BLaER1 (cell line): Measurements from ENCODE around the gene ANO3.

ENCODE experiments used
- H3K27ac ChIP-seq: shearing (Covaris generic); formaldehyde crosslinking; 2 replicates; pipeline ENCODE4 v1.8.1; 2022
- H3K27me3 ChIP-seq: shearing (Covaris generic); formaldehyde crosslinking; 2 replicates; pipeline ENCODE4 v1.8.1; 2022
- H3K36me3 ChIP-seq: shearing (Covaris generic); formaldehyde crosslinking; 2 replicates; pipeline ENCODE4 v1.8.1; 2022
- H3K4me1 ChIP-seq: shearing (Covaris generic); formaldehyde crosslinking; 2 replicates; pipeline ENCODE4 v1.8.1; 2022
- H3K4me2 ChIP-seq: shearing (Covaris generic); formaldehyde crosslinking; 2 replicates; pipeline ENCODE4 v1.8.1; 2022
- H3K4me3 ChIP-seq: shearing (Covaris generic); formaldehyde crosslinking; 2 replicates; pipeline ENCODE4 v1.8.1; 2022
- H3K9ac ChIP-seq: shearing (Covaris generic); formaldehyde crosslinking; 2 replicates; pipeline ENCODE4 v1.8.1; 2022
- H3K9me3 ChIP-seq: shearing (Covaris generic); formaldehyde crosslinking; 2 replicates; pipeline ENCODE4 v1.8.1; 2022
- H4K20me1 ChIP-seq: shearing (Covaris generic); formaldehyde crosslinking; 2 replicates; pipeline ENCODE4 v1.8.1; 2022
- Cebpa-rat ChIP-seq: shearing (Covaris generic); IDR thresholded peaks from 2 replicates; pipeline ENCODE4 v1.8.1; 2022

ANO3 gene

DNA sequence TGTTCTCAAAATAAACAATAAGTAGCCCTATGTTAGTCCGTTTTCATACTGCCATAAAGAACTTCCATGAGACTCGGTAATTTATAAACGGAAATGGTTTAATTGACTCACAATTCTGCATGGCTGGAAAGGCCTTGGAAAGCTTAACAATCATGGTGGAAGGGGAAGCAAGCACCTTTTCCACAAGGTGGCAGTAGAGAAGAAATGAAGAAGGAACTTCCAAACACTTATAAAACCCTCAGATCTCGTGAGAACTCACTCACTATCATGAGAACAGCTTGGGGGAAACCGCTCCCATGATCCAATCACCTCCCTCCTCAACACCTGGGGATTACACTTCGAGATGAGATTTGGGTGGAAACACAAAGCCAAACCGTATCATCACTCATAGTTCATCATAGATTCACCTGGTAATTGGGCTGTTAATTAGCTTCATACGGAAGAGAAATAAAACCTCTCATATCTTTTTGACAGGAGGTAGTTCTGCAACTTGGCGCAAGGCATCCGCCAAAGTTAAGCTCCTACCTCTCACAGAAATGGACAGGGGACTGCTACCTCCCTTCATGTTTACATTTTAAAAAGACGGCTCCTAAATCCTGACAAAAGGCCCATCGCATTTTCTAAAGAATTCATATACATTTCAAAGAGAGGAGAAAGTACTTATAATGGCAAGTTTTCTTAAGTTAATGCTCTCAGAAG is 191.1 kb downstream of the ANO3 start:
- no peak for TF ChIP-seq Cebpa-rat
- Histone ChIP-seq H3K4me2 (no peak overlapping the region), H3K27ac (no peak overlapping the region), H3K27me3 (no peaks in the 10 kb centered on the region), H4K20me1 (no peaks in the 10 kb centered on the region), H3K4me1 (no peaks in the 10 kb centered on the region), H3K4me3 (no peak overlapping the region), H3K36me3 (no peaks in the 10 kb centered on the region), H3K9me3 (no peaks in the 10 kb centered on the region), H3K9ac (no peak overlapping the region)

DNA sequence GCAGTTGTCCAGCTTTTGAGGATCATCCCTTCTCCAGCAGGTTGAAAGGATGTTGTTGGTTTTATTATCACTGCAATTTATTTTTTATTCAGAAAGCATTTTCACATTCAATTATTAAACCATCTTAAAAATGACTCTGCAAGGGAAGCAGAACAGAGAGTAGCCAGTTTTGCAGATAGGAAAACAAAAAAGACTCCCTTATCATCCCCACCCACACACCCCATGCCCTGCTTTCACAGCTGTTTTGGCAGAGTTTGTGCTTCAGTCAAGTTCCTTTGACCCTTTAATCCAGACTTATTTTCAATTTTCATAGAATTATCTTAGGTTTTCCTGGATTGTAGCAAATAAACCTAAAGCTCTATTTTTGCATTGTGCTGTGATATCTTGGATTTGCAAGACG is 195.8 kb downstream of the ANO3 start:
- H3K27ac ChIP-seq, result no peak overlapping the region

DNA sequence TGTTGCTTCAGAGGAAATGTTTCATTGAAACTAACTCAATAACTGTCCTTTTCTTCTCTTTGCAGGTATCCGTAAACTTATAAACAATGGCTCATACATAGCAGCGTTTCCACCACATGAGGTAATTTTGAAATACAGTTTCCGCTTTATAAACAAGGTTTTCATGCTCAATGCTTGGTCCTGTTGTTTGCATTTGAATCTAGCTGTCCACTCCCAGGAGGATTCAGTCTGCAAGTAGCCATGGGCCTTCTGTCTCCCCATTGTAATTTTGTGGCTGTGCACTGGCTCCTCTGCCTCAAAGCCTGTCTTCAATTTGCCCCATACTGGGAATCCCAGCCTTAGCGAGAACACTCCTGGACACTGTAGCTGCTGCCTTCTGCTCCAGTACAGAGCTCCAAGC is 205.4 kb downstream of the ANO3 start:
- Histone ChIP-seq H3K9me3 (no peaks in the 10 kb centered on the region), H3K9ac (no peak overlapping the region), H3K36me3 (no peaks in the 10 kb centered on the region), H3K27me3 (no peaks in the 10 kb centered on the region), H4K20me1 (no peaks in the 10 kb centered on the region), H3K4me3 (no peak overlapping the region), H3K4me2 (no peak overlapping the region), H3K4me1 (no peaks in the 10 kb centered on the region), H3K27ac (no peak overlapping the region)
- no peak for TF ChIP-seq Cebpa-rat

More for the DNA sequence above, 195.8 kb downstream of the ANO3 start:
- Histone ChIP-seq H3K4me3 (no peak overlapping the region), H3K27me3 (no peaks in the 10 kb centered on the region), H3K9ac (no peak overlapping the region), H3K36me3 (no peaks in the 10 kb centered on the region), H4K20me1 (no peaks in the 10 kb centered on the region), H3K4me1 (no peaks in the 10 kb centered on the region), H3K9me3 (no peaks in the 10 kb centered on the region), H3K4me2 (no peak overlapping the region)
- no peak for TF ChIP-seq Cebpa-rat

DNA sequence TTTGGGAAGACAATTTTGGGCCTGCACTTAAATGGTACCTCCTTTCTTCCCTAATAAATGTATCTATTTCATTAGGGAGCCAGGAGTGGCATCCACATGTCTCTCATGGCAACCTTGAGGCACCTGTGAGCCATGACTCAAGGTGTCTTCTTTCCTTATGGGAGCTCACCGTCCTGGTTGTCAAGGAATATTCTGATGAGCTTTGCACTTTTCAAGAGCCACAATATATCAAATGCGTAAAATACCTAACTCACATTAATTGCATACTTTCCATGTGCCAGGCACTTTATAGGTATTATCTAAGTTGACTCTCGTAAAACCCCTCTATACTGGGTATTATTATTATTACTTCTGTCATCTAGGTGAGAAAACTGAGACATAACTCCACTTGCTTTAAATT is 207.6 kb downstream of the ANO3 start:
- H4K20me1 ChIP-seq, result no peaks in the 10 kb centered on the region
- TF ChIP-seq Cebpa-rat, result no peak
- H3K9ac ChIP-seq, result no peak overlapping the region
- no peak overlapping the region for H3K27ac ChIP-seq
- no peaks in the 10 kb centered on the region for H3K36me3 ChIP-seq
- no peaks in the 10 kb centered on the region for H3K27me3 ChIP-seq
- no peak overlapping the region for H3K4me3 ChIP-seq
- no peaks in the 10 kb centered on the region for H3K9me3 ChIP-seq
- H3K4me2 ChIP-seq, result no peak overlapping the region
- no peaks in the 10 kb centered on the region for H3K4me1 ChIP-seq

DNA sequence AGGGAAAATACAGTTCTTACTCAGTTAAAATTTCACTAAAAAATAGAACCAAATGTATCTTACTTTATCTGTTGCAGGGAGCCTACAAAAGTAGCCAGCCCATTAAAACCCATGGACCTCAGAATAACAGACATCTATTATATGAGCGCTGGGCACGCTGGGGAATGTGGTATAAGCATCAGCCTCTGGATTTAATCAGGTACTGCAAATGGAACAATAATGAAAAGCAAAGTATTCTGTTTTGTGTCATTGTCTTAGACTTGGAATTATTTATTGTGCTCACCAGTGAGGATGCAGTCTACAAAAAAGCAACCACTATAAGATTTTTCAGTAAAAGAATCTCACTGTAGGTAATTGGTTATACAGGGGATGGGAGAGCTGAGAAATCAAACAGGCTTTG is 209.9 kb downstream of the ANO3 start:
- Histone ChIP-seq H3K36me3 (no peaks in the 10 kb centered on the region), H3K27me3 (no peaks in the 10 kb centered on the region), H3K4me2 (no peak overlapping the region), H3K9me3 (no peaks in the 10 kb centered on the region), H3K9ac (no peak overlapping the region), H3K4me3 (no peak overlapping the region), H4K20me1 (no peaks in the 10 kb centered on the region), H3K4me1 (no peaks in the 10 kb centered on the region), H3K27ac (no peak overlapping the region)
- TF ChIP-seq Cebpa-rat, result no peak

DNA sequence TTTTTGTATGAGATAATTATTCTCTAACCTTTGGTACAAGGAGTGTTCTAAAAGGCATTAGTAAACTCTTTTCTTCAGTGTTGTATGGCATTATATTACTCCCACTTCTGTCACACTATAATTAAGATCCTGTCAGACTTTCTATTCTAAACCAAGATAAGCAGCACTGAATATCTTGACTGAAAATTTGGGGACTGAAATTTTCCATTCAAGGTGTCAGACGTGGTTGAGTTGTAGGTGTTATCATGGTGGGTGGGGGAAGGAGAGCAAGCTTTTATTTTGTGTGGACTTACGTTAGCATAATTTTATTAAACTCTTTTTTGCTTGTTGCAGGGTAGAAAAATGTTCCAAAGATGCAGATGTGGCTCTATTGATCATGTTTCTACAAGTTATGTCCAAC is 217.2 kb downstream of the ANO3 start:
- H3K36me3 ChIP-seq, result no peaks in the 10 kb centered on the region
- no peaks in the 10 kb centered on the region for H4K20me1 ChIP-seq
- no peaks in the 10 kb centered on the region for H3K27me3 ChIP-seq
- no peak overlapping the region for H3K4me2 ChIP-seq
- H3K9ac ChIP-seq, result no peak overlapping the region
- no peak for TF ChIP-seq Cebpa-rat
- no peak overlapping the region for H3K27ac ChIP-seq
- no peak overlapping the region for H3K4me3 ChIP-seq
- no peaks in the 10 kb centered on the region for H3K9me3 ChIP-seq
- H3K4me1 ChIP-seq, result no peaks in the 10 kb centered on the region

DNA sequence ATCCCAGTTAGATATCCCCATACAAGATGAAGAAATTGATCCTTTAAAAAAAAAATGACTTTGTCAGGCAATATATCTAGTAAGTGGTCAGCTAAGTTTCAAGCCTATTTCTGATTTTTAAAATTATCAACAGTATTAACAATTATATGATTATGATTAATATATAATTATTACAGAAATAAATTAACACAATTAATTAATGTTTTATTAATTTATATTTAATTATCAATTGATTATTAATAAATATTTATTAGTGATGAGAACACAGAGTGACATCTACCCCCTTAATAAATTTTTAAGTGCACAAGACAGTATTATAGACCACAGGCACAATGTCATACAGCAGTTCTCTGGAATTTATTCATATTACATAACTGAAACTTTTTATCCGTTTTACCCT is 218.1 kb downstream of the ANO3 start:
- H3K4me3 ChIP-seq, result no peak overlapping the region
- TF ChIP-seq Cebpa-rat, result no peak
- H3K9ac ChIP-seq, result no peak overlapping the region
- no peaks in the 10 kb centered on the region for H3K9me3 ChIP-seq
- H3K4me1 ChIP-seq, result no peaks in the 10 kb centered on the region
- H3K36me3 ChIP-seq, result no peaks in the 10 kb centered on the region
- H3K27me3 ChIP-seq, result no peaks in the 10 kb centered on the region
- H3K27ac ChIP-seq, result no peak overlapping the region
- H3K4me2 ChIP-seq, result no peak overlapping the region
- H4K20me1 ChIP-seq, result no peaks in the 10 kb centered on the region

DNA sequence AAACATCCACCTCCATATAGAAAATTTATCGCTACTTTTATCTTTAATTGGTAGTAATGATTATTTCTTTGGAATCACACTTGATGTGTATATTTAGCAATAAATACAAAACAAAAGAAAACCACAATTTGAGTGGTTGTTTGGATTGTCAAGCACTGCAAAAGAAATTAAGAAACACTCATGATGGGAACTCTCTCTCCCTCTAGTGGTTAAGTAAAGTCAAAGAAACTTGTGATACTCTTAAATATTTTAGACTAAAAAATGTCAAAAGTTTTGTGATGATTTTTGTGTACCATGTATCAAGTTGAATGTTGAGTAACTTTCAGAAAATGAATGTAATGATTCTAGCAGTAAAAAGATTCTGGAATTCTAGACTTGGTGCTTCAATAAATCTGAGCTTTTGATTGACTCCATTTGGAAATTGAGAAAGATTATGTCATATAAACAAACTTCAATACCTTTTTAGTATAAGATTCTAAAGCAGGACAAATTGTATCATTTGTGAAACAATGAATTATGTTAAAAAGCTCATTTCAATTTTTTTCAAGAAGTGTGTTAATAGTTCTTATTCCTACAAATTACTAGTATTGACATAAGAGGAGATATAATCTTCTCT is 219.4 kb downstream of the ANO3 start:
- Histone ChIP-seq H3K9ac (no peak overlapping the region), H3K36me3 (no peaks in the 10 kb centered on the region), H3K27me3 (no peaks in the 10 kb centered on the region), H4K20me1 (no peaks in the 10 kb centered on the region), H3K4me3 (no peak overlapping the region), H3K4me2 (no peak overlapping the region), H3K27ac (no peak overlapping the region), H3K9me3 (no peaks in the 10 kb centered on the region), H3K4me1 (no peaks in the 10 kb centered on the region)
- TF ChIP-seq Cebpa-rat, result no peak

DNA sequence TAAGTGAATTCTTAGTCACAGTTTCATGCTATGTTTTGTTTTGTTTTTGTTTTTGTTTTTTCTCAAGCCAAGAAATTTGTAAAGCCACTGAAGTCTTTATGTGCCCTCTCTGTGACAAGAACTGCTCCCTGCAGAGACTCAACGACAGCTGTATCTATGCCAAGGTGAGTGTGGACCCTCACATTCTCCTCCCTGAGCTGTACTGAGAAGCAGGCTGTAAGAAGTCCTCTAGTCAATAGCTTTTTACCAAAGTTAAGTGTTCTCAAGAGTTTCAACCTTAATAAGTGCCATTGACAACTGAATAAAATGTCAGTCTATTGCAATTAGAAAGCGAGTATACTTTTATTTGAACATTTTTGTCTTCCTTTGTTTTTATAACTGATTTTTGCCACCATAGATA is 221.3 kb downstream of the ANO3 start:
- no peak overlapping the region for H3K9ac ChIP-seq
- no peaks in the 10 kb centered on the region for H4K20me1 ChIP-seq
- H3K4me1 ChIP-seq, result peaks cover 9% of the 10 kb centered on the region
- H3K36me3 ChIP-seq, result no peaks in the 10 kb centered on the region
- H3K27ac ChIP-seq, result no peak overlapping the region
- no peak overlapping the region for H3K4me2 ChIP-seq
- TF ChIP-seq Cebpa-rat, result no peak
- no peaks in the 10 kb centered on the region for H3K9me3 ChIP-seq
- no peak overlapping the region for H3K4me3 ChIP-seq
- no peaks in the 10 kb centered on the region for H3K27me3 ChIP-seq

DNA sequence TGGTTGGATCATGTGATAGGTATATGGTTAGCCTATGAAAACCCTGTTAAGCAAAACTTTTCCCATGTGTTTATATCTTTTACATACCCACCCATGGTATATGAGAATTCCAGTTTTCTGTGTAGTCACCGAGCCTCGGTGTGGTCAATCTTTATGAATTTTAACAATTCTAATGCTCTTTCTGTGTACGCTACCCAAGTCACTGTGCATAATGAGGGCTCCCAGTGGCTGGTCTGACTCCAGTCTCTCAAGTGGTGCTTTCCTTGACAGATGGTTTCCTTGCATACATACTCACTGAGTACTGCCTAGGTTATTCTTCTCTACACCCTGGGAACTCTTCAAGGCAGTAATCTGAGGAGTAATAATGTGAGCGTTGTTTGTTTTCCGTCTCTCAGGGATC is 222.5 kb downstream of the ANO3 start:
- Histone ChIP-seq H3K4me1 (peaks cover 15% of the 10 kb centered on the region), H3K27ac (no peak overlapping the region), H3K36me3 (no peaks in the 10 kb centered on the region), H4K20me1 (no peaks in the 10 kb centered on the region), H3K4me2 (no peak overlapping the region), H3K9me3 (no peaks in the 10 kb centered on the region), H3K9ac (no peak overlapping the region), H3K27me3 (no peaks in the 10 kb centered on the region), H3K4me3 (no peak overlapping the region)
- TF ChIP-seq Cebpa-rat, result no peak
